Glomerular visceral epithelial cell (primary cell): Measurements from ENCODE around the gene GPD2.
"Not testable (repeated sequence)": the region's sequence is repeated elsewhere in the genome, so short reads cannot be mapped to it uniquely, and the experiment has no call there.

Source experiments
- DNase-seq: peaks from one replicate; pipeline ENCODE4 v3.0.0-alpha.2; 2016; ENCODE audit errors: extremely low spot score

Gene GPD2

DNA sequence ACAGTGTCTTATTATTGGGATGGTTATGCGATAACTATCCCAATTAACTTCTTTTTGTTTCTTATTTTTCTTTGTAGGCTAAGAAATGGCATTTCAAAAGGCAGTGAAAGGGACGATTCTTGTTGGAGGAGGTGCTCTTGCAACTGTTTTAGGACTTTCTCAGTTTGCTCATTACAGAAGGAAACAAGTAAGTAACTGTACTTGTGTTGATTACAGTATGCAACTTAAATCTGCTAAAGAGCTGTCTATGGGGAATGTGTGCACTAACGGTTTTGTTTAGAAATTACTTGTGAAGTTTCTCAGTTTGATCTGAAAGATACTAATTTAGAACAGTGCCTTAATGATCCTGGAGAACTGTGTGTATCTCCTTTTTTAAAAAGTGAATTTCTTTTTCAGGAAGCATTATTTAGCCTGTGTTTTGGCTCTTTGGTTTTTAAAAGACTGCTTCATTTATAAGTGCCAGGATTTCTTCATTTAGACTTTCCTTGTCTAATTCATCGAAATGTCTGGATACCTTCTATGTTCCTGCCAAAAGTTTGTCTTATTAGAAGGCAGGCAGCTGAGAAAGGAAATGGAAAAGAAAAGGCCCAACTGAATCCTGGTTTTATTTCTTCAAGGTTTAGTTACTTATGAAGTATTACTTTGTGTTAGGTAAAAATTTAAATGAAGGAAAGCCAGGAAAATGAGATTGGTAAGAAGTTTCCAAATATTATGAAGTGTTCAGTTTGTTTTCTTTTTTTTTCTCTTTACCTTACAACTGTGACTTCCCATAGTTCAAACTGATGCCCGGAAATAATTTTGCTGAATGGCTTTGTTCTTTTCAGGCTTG lies 40.1 kb downstream of the GPD2 start:
- DNase-seq, result no peak

DNA sequence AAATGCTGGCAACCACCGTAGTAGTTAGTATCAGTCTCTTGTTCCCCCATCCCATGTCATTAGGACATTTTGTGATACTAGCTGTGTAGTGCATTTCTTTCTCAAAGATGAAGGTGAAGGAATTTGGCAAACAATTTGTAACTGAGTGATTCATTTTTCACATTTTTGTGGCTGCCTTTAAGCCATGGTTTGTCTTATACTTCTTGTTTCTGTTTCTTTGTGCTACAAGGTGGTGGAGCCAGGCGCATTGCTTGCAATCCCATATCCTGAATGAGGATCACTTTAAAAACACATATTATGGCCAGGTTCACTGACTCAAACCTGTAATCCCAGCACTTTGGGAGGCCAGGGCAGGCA lies 40.6 kb downstream of the GPD2 start:
- DNase-seq, result peak; percentile 74

DNA sequence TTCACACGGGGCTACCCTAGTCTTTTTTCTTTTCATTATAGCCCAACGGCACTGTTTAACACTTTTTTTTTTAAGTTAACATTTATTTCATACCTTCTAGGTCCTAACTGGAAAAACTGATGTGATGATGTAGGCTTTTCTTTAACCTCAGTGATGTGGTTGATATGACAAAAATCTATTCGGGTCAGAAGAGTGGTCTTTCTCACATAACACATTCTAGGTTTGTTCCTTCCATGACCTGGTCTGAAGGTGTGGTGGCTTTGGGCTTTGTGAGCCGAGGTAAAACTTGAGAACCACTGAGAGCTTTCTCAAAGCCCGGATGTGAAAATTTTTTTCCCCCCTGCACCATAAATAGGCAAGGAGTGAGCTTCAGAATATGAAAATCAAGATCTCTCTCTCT lies 44.2 kb downstream of the GPD2 start:
- no peak for DNase-seq

DNA sequence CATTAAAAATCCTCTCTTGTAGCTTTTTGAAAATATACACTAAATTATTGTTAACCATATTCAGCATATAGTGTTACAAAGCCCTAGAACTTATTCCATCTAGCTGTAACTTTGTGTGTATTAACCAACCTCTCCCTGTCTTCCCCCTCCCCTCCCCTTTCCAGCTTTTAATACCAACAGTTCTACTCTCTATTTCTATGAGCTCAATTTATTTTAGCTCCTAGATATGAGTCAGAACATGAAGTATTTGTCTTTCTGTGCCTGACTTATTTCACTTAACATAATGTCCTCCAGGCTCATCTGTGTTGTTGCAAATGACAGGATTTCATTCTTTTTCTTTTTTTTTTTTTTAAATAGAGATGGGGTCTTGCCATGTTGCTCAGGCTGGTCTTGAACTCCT lies 45.1 kb downstream of the GPD2 start:
- DNase-seq, result peak; percentile 7

DNA sequence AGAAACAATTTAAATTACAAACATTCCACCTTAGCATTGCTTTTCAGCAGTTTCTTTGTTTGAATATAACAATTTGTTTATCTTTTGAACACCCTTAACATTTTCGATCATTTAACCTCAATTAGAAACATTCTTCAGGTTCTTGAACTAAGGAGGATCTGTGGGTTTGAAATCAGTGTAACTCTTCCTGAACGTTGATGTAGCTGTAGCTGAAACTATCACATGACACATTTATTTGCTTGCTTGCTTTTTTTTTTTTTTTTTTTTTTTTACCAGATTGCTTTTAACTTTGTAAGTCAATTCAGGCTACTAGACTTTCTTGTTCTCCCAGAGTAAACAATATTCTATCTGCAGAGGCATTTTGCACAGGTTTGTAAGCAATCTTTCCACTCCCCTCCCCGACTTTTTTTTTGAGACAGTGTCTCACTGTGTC lies 47.6 kb downstream of the GPD2 start:
- no peak for DNase-seq

DNA sequence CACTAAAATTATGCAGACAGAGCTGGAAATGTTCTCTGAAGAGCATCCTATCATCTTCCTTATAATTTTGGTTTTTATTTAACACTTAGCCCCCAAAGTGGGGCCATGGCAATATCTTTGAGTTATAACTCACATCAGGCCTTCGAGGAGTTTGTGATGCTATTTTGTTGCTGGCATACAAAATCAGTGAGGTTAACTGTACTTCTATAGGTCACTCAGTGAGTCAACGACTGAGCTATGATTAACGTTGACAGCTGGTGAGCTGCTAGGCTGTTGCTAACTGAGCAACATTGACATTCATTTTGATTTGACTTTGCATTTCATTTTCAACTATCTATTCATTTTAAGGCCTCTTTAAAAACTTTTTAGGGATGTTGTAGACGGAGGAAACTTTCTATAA lies 50.0 kb downstream of the GPD2 start:
- peak; percentile 6 for DNase-seq

DNA sequence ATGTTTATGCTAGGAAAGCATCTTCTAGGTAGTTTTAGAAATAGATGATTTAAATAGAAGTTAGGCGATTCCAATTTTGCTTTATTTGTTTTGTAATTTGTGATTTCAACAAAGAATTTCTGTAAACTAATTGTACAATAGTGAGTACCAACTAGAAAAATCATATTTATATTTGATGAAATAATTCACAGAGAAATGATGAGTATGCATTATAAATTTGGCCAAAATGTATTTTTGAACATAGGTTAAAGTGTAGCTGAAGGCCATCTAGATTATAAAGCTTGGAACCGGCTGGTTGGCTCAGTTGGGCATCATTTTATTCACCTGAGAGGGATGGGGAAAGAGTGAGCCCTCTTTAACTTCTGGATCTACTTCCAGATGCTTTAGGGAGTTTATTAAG lies 50.4 kb downstream of the GPD2 start:
- DNase-seq, result no peak

DNA sequence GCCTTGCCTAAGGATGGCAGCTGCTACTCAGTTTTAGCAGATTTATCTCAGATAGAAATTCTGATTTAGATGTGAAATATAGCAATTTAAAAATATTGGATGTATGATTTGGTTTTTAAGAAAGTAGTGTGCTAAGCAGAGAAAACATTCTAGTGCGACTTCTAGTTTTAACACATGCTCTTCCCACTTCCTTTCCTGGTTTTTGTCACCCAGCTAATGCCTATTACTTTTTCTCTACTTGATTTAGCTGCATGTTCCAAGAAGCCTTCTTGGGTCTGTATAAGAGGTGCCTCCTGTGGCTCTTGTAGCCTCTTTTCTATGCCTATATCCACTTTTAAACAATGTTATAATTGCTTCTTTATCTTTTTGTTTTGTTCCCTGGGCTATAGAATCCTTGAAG lies 53.0 kb downstream of the GPD2 start:
- DNase-seq, result no peak

DNA sequence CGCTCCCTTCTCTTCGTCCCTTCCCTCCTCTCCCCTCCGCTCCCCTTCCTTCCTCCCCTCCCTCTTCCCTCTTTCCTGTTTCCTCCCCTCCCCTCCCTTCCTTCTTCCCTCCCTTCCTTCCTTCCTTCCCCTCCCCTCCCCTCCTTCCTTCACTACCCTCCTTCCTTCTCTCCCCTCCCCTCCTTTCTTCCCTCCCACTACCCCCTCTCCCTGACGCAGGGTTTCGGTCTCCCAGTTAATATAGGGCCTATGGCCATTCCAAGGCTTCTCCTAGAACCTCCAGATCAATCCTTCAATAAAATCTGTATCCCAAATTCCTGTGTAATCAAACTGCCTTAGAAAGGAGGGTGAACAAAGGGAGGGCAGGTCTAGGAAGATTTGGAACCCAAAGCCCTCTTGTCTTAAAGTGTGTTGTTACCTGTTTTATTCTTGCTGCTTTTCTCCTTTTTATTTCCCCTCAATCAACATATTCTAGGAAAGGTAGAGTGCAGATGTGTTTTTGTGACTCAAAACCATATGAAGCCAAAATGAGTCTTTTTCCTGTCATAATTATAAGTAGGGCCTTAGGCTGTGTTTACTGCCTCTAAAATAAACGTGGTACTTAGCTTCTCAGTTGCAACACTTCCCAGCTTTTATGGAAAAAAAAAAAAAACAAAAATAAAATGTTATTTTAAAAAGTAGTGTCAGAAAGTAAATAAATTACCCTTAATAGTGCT lies 53.7 kb downstream of the GPD2 start:
- no peak for DNase-seq

DNA sequence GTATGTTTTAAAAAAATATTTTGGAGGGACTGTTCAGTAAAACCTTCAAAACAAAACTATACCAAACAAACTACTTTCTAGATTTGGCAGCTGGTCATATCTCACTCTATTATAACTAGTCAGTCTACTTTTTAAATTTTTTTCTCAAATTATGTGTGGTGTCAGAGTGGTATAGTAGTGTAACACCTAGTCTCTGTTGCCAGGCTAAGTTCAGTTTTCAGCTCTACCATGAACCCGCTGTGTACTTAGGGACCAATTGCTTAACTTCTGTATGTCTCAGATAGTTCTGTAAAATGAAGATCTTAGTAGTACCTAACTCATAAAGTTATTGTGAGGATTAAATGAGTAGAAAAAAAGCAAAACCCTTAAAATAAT lies 54.3 kb downstream of the GPD2 start:
- no peak for DNase-seq

DNA sequence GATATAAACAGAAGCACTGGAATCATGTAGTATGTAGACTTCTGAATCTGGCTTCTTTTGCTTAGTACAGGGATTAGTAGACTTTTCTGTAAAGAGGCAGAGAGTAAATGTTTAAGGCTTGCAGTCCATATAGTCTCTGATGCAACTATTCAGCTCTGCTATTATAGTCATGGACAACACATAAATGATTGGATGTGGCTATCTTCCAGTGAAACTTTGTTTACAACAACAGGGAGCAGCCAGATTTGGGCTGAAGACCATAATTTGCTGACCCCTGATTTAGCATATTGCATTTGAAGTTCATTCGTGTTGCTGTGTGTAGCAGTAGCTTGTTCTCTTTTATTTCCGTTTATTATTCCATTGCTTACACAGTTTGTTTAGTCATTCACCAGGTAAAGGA lies 55.0 kb downstream of the GPD2 start:
- no peak for DNase-seq

DNA sequence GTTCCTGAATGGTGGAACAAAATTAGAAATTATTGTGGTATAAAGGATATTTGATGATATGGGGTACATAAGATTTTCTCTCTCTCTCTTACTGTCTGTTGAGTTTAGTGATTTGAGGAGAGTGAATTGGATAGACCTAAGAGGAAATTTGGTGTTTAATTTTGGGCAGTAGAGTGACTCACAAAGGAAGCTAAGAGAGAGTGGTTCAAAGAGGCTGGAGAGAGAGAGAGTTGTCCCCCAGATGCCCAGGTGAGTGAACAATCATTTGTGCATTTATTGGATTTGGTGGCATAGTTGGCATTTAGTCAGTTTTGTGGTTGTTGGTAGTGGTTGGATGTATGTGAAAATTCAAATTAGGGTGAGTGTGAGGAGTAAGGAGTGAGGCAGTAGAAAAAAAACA lies 56.8 kb downstream of the GPD2 start:
- no peak for DNase-seq

DNA sequence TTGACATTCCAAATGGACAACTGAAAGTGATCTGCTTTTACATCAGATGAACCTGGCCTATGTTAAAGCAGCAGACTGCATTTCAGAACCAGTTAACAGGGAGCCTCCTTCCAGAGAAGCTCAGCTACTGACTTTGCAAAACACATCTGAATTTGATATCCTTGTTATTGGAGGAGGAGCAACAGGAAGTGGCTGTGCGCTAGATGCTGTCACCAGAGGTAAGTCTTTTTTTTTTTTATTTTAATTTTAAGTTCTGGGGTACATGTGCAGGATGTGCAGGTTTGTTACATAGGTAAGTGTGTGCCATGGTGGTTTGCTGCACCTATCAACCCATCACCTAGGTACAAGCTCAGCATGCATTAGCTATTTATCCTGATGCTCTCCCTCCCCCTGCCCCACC lies 59.8 kb downstream of the GPD2 start:
- not testable (repeated sequence) for DNase-seq

DNA sequence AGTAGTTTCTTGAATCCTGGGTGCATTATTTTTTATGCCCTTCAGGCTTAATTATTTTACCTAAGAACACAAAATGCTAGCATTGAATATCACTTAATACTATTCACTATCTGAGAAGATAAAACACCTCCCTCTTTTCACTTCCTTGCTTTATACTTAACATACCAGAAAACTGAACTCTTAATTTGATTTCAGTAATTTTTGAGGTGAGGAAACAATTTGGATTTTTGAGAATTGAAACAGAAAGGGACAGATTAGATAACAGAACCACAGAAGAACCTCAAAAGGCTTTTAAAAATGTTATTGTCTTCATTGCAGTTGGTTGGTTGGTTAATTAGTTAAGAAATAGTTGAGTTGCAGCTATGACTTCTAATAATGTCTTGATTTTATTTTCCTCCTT lies 69.5 kb downstream of the GPD2 start:
- no peak for DNase-seq

DNA sequence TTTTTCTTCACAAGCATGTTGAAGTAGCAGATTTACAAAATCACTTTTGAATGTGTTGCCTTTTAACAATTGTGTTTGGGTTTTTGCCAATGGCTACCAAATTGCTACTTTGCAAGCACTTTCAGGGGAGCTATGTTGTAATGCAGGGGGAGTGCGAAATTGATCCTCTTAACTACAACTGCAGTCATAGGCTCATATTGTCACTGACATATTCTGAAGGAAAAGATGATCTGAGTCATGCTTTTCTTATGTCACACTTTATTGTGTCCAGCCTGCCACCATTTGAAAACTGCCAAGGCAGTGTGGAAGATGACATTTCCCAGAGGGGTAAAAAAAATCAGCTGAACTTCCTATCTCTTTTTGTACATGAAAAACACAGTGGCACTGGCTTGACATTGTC lies 74.9 kb downstream of the GPD2 start:
- DNase-seq, result no peak

DNA sequence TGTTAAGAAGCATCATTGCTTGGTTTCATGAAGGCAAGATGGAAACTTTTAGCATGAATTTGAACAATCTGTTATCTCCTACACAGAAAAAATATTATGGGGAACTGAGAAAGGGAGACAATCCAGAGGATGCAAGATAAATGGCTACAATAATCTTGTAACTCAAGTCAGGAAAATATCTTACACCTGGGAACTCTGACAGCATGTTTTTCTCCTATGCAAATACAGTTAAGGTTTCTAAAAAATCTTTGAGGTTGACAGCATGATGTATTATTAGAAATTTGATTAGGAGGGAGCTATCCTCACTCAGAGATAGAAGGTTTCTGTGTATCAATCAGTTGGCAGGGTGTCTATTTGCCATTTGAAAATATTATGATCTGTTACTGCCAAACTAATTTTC lies 75.6 kb downstream of the GPD2 start:
- no peak for DNase-seq

DNA sequence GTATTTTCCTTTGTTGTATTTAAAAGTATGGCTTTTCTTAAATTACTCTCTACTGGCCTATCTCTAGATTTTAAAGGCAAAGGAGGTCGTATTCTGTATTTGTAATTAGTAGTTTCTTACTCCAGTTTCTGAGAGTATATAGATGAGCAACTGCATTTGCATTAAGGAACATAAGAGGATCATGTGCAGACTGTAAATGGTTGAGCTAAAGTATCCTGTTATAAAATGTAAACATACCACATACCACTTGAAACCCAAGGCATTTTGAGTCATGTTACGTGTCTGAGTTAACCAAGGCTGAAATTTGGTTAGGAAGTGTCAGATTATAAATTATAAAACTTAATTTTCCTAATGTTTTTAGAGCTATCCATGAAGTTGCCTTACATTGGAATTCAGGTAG lies 76.3 kb downstream of the GPD2 start:
- no peak for DNase-seq

DNA sequence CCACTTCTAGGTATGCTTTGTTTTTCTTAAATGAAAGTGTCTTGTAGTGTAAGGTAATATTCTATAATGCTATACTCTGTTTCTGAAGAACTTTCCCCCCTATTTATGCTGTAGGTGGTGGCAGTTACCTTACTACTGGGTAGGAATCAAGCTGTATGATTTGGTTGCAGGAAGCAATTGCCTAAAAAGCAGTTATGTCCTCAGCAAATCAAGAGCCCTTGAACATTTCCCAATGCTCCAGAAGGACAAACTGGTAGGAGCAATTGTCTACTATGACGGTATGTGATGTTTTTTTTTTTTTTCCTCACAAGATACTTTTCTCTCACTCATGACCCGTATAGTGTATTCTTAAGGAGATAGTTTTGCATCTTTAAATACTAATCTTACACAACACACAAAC lies 77.0 kb downstream of the GPD2 start:
- DNase-seq, result no peak

DNA sequence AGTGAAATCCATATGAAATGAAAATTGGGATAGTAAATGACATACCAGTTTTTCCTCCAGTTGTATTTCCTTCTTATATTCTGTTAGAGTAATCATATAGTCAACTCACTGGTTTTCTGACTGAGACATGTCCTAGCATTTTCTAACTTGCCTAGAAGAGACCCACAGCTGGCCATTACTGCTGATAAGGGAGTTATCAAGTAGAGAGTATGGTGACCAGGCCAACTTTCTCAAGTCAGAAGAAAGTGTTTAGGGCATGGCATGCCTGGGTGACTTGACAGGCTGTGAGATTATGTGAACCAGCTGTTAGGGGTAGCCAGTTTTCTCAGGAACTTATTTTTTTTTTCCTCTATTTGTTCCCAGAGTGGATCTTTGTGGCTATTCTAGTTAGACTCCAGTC lies 81.2 kb downstream of the GPD2 start:
- DNase-seq, result no peak

DNA sequence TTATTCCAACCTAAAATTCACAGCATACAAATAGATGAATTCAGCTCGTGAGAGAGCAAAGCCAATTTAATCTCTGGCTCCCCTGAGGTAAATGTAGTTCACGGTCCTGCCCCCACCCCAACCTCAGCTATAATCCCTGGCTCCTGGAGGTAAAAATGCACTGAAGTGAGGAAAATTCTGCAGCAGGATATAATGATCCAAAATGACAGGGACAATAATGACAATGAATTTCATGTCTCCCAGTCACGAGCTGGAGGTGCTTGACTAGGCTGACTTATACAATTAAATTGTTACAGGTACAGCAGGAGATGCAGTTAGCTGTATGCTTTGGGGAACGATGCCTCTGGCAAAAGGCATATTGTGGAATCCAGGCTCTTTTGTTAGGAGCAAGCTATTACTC lies 82.0 kb downstream of the GPD2 start:
- DNase-seq, result no peak

DNA sequence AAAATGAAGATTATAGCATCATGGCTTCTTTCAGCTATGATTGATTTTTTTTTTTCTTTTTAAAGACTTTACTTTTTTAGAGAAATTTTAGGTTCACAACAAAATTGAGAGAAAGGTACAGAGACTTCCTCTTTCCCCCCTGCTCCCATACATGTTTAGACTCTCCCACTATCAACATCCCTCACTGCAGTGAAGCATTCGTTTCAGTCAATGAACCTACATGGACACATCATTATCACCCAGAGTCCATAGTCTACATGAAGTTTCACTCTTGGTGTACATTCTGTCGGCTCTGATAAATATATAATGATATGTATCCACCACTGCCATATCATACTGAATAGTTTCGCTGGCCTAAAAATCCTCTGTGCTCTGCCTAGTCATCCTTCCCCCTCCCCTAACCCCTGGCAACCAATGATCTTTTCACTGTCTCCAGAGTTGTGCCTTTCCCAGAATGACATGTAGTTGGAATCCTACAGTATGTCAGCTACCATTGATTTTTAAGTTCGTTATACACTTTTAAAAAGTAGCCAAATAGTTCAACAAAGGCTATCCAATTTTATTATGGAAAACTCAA lies 86.8 kb downstream of the GPD2 start:
- no peak for DNase-seq

DNA sequence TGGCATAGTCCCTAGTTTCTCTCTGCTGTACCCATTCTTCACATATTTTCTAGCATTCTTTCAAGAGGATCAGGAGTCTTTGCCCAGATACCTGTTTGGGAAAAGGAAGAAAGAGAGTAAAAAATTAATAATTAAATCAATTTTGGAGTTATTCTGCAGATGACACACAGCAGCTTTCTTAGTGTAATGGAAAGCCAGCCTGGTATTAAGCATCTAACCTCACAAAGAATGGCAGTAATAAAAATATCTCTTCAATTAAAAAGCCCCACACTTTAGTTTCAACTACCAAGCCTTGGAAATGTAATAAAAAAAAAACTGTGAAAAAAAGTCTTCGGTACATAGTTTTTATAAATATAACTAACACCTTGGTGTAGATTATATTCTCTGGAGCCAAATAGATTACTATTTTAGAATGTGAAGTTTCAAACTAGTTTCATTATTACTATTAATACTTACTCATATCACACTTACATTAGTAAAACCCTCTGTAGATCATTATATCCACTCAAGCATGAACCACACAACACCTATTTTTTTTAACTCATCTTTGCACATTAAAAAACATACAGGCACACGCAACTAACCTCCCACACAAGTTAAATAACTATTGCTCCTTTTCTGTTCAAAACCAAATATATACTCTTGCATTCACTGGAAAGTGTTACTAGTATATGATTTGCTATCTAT lies 90.9 kb downstream of the GPD2 start:
- no peak for DNase-seq

DNA sequence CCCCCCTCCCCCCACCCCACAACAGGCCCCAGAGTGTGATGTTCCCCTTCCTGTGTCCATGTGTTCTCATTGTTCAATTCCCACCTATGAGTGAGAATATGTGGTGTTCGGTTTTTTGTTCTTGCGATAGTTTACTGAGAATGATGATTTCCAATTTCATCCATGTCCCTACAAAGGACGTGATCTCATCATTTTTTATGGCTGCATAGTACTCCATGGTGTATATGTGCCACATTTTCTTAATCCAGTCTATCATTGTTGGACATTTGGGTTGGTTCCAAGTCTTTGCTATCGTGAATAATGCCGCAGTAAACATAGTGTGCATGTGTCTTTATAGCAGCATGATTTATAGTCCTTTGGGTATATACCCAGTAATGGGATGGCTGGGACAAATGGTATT lies 92.4 kb downstream of the GPD2 start:
- not testable (repeated sequence) for DNase-seq
